Measurements from ENCODE around the gene PRMT1.

Gene PRMT1

GRCh38 chr19:49651820-49652550 lies 25.1 kb upstream of the PRMT1 start:
- TF ChIP-seq CTCF (conservative IDR thresholded peaks at IDR 0.05; ENCODE audit: low read depth, low read length): no peak
- no peak for DNase-seq (ENCODE audit: low read depth)

GRCh38 chr19:49652551-49653465 lies 24.3 kb upstream of the PRMT1 start:
- TF ChIP-seq CTCF (conservative IDR thresholded peaks at IDR 0.05; ENCODE audit: low read depth, low read length): no peak
- no peak overlapping the region for H3K4me3 ChIP-seq (ENCODE audit: low read depth, low read length)
- DNase-seq (ENCODE audit: low read depth): no peak

More at GRCh38 chr19:49651820-49652550, 25.1 kb upstream of the PRMT1 start:
- H3K4me3 ChIP-seq (ENCODE audit: low read depth, low read length): no peak overlapping the region

- no peak for DNase-seq (ENCODE audit: low read depth)
- H3K4me3 ChIP-seq (ENCODE audit: low read depth, low read length): no peak overlapping the region
- TF ChIP-seq CTCF (conservative IDR thresholded peaks at IDR 0.05; ENCODE audit: low read depth, low read length): no peak
Observed at GRCh38 chr19:49653466-49653806, 23.6 kb upstream of the PRMT1 start.

- H3K4me3 ChIP-seq (ENCODE audit: low read depth, low read length): no peak overlapping the region
- no peak for DNase-seq (ENCODE audit: low read depth)
- TF ChIP-seq CTCF (conservative IDR thresholded peaks at IDR 0.05; ENCODE audit: low read depth, low read length): no peak
Observed at GRCh38 chr19:49654581-49654980, 22.5 kb upstream of the PRMT1 start.

- TF ChIP-seq CTCF (conservative IDR thresholded peaks at IDR 0.05; ENCODE audit: low read depth, low read length): no peak
- H3K4me3 ChIP-seq (ENCODE audit: low read depth, low read length): no peak overlapping the region
- DNase-seq (ENCODE audit: low read depth): no peak
Observed at GRCh38 chr19:49655570-49656455, 21.3 kb upstream of the PRMT1 start.

GRCh38 chr19:49656456-49657109 lies 20.5 kb upstream of the PRMT1 start:
- no peak for DNase-seq (ENCODE audit: low read depth)
- TF ChIP-seq CTCF (conservative IDR thresholded peaks at IDR 0.05; ENCODE audit: low read depth, low read length): no peak

More at GRCh38 chr19:49656456-49657109, 20.5 kb upstream of the PRMT1 start:
- H3K4me3 ChIP-seq (ENCODE audit: low read depth, low read length): no peak overlapping the region

All from choroid plexus epithelial cell (primary cell).